K562 (cell line): Measurements from ENCODE around the gene ZDHHC5. TPM values are rescaled to one million over a fixed set of nuclear protein-coding genes. Genes with fewer than 3 reads are reported as not detected.

Experiments
- BCL6 ChIP-seq: fragments of 250-450 bp; sonication (Bioruptor Pico); IDR thresholded peaks from 2 replicates; pipeline ENCODE4 v1.4.0; 2020
- E2F6 ChIP-seq, 2 experiments: IDR thresholded peaks; 2 replicates each; pipeline ENCODE4 v1.6.1; 2011; ENCODE audit warnings: borderline replicate concordance in 1 of 2, control low read depth in 1 of 2, low read depth in 1 of 2, low read length in 1 of 2, mild to moderate bottlenecking in 1 of 2, mixed read lengths in 1 of 2, moderate library complexity in 1 of 2; ENCODE audit not compliant: insufficient read depth in 1 of 2, insufficient read length in 1 of 2, poor library complexity in 1 of 2, severe bottlenecking in 1 of 2; ENCODE audit errors: extremely low read depth in 1 of 2
- GTF2F1 ChIP-seq: IDR thresholded peaks from 2 replicates; pipeline ENCODE4 v1.6.1; 2011; ENCODE audit warnings: low read depth, low read length, improper control_type of control experiment
- LARP7 ChIP-seq: fragments of 450-650 bp; IDR thresholded peaks from 2 replicates; pipeline ENCODE4 v1.6.1; 2016
- MIER1 ChIP-seq: fragments of 450-650 bp; IDR thresholded peaks from 2 replicates; pipeline ENCODE4 v1.6.1; 2016; ENCODE audit warnings: antibody characterized with exemption, mild to moderate bottlenecking, low read depth
- MLX ChIP-seq, 2 experiments: fragments of 450-650 bp in 1 of 2; sonication (generic) in 1 of 2; formaldehyde crosslinking; conservative IDR thresholded peaks; 2 replicates each; pipeline versions ENCODE4 v1.4.0 to v1.8.1; 2020 to 2022; ENCODE audit warnings: mild to moderate bottlenecking in 1 of 2, missing genetic modification reagents in 1 of 2
- NFATC3 ChIP-seq: fragments of 450-650 bp; IDR thresholded peaks from 2 replicates; pipeline ENCODE4 v1.6.1; 2017; ENCODE audit warnings: mild to moderate bottlenecking
- POLR3A ChIP-seq: IDR thresholded peaks from 2 replicates; pipeline ENCODE4 v1.6.1; 2011; ENCODE audit warnings: borderline replicate concordance, mild to moderate bottlenecking, moderate library complexity; ENCODE audit not compliant: insufficient read length, insufficient read depth; ENCODE audit errors: extremely low read depth
- POU5F1 ChIP-seq: fragments of 150-350 bp; IDR thresholded peaks from 2 replicates; pipeline ENCODE4 v1.6.1; 2014; ENCODE audit warnings: borderline replicate concordance, low read length, low read depth, mild to moderate bottlenecking; ENCODE audit not compliant: partially characterized antibody
- RAD51 ChIP-seq: fragments of 450-650 bp; IDR thresholded peaks from 2 replicates; pipeline ENCODE4 v1.7.1; 2016; ENCODE audit warnings: low read depth, mild to moderate bottlenecking, borderline replicate concordance
- RERE ChIP-seq: sonication (generic); formaldehyde crosslinking; IDR thresholded peaks from 2 replicates; pipeline ENCODE4 v1.8.0; 2023; ENCODE audit warnings: missing genetic modification reagents, mild to moderate bottlenecking, borderline replicate concordance
- RUNX1 ChIP-seq: sonication (generic); IDR thresholded peaks from 2 replicates; pipeline ENCODE4 v1.6.1; 2016; ENCODE audit warnings: antibody characterized with exemption, low read depth
- TRIM25 ChIP-seq: fragments of 450-650 bp; IDR thresholded peaks from 2 replicates; pipeline ENCODE4 v1.7.0; 2016; ENCODE audit warnings: borderline replicate concordance
- XRCC5 ChIP-seq: fragments of 200-400 bp; formaldehyde crosslinking; IDR thresholded peaks from 2 replicates; pipeline ENCODE4 v1.6.1; 2017; ENCODE audit warnings: low read depth, mild to moderate bottlenecking, low read length
- ZBTB9 ChIP-seq: fragments of 450-650 bp; formaldehyde crosslinking; IDR thresholded peaks from 2 replicates; pipeline ENCODE4 v1.4.0; 2020; ENCODE audit warnings: mild to moderate bottlenecking, moderate library complexity
- ZNF324 ChIP-seq: fragments of 250-450 bp; sonication (Bioruptor Pico); IDR thresholded peaks from 2 replicates; pipeline ENCODE4 v1.4.0; 2020; ENCODE audit warnings: mild to moderate bottlenecking
- polyA plus RNA-seq, 8 experiments: library from polyadenylated mRNA; depleted of rRNA in 4 of 8; stranded (reverse) in 5 of 8; unstranded in 3 of 8; fragments of >200 nt; fragmentation: Nextera tagmentation in 2 of 8; fragmentation: Illumina TruSeq in 1 of 8; extraction: Ambion mirVana in 2 of 8; extraction: Trizol in 1 of 8; gene quantifications; 2 replicates each; pipeline versions ENCODE4 v1.2.1 to v1.2.3, GENCODE V29; 2011 to 2014; ENCODE audit warnings: inconsistent platforms in 1 of 8, missing spikeins in 1 of 8
- total RNA-seq, 7 experiments: library from RNA; depleted of rRNA in 6 of 7; stranded (reverse); fragments of >200 nt in 6 of 7; fragmentation: Illumina TruSeq in 2 of 7; extraction: Trizol in 2 of 7; gene quantifications; 2 replicates each; pipeline versions ENCODE4 v1.2.1 to v1.2.3, GENCODE V29; 2011 to 2021; ENCODE audit warnings: low replicate concordance in 1 of 7

ZDHHC5 gene
- total and polyA plus RNA-seq, 9 of the 15 experiments (the other 6 are each of a cell fraction or from before 2014, with no cell fraction given) = 3.8 to 64.2 (median 35.9) TPM

DNA sequence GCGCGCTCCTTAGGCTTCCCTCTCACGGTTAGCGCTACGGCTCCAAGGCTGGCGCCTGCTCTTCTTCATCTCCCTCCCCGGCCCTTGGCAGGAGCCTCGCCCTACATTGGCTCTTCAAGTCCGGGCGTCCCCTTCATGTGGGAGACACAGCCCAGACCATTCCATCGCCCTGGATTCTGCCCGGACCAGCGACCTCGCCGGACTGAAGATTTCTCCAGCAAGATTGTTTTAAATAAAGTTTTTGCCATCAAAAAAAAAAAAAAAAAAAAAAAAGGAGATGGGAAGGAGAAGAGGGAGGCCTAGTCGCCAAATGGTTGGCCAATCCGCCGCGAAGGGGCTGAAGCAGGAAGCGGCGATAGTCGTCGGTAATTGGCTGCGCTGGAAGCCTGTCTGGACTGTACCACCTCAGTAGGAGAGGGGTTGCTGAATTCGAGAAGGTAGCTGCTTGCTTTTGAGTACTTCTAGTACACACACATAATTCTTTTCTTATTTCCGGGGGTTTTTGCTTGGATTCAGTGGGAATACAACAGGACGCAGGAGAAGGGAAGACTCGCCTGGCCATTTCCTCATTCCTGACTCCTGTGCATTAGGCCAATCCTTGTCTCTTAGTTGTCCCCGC lies 688 bp upstream of the ZDHHC5 start (continued):
- TF ChIP-seq POU5F1 (no peak), TRIM25 (no peak), RERE (no peak), ZBTB9 (CRISPR knock-in tag) (no peak), LARP7 (no peak), ZNF324 (CRISPR knock-in tag) (no peak), E2F6 (IDR thresholded peaks at IDR 0.05; ENCODE audit: borderline replicate concordance in 1 of 2, extremely low read depth in 1 of 2, insufficient read depth in 1 of 2, insufficient read length in 1 of 2, low read depth in 1 of 2, low read length in 1 of 2, poor library complexity in 1 of 2, severe bottlenecking in 1 of 2) (no peak), XRCC5 (peak; percentile 64; the same call in 1 of the 2 replicates), RAD51 (no peak), RUNX1 (no peak), NFATC3 (no peak), GTF2F1 (no peak), BCL6 (CRISPR knock-in tag) (no peak), MLX (CRISPR knock-in tag; conservative IDR thresholded peaks at IDR 0.05) (no peak), MIER1 (no peak; the same call in 1 of the 2 replicates), POLR3A (no peak)
